Muscle layer of colon (tissue), 2 donors: ENCODE results near the gene PUM2.
"Not testable (repeated sequence)": the region's sequence is repeated elsewhere in the genome, so short reads cannot be mapped to it uniquely, and the experiment has no call there.

Experiments used
- H3K27ac ChIP-seq: one replicate; pipeline ENCODE4 v1.7.0; 2013; ENCODE audit warnings: low read depth, mild to moderate bottlenecking, low read length, moderate library complexity
- H3K27me3 ChIP-seq, 2 donors: one replicate each; pipeline ENCODE4 v1.7.0; 2013; ENCODE audit warnings: low read length in 2 of 2, mild to moderate bottlenecking in 2 of 2; ENCODE audit not compliant: insufficient read depth in 2 of 2, control insufficient read depth in 1 of 2
- H3K36me3 ChIP-seq: one replicate; pipeline ENCODE4 v1.7.0; 2013; ENCODE audit warnings: mild to moderate bottlenecking, low read length; ENCODE audit not compliant: insufficient read depth
- H3K4me1 ChIP-seq: one replicate; pipeline ENCODE4 v1.7.0; 2013; ENCODE audit warnings: mild to moderate bottlenecking, low read length; ENCODE audit not compliant: insufficient read depth
- H3K4me3 ChIP-seq, 2 donors: one replicate each; pipeline ENCODE4 v1.7.0; 2013; ENCODE audit warnings: low read length in 2 of 2, low read depth in 1 of 2, mild to moderate bottlenecking in 1 of 2, moderate library complexity in 1 of 2
- H3K9ac ChIP-seq: one replicate; pipeline ENCODE4 v1.7.0; 2013; ENCODE audit warnings: low read length
- H3K9me3 ChIP-seq: one replicate; pipeline ENCODE4 v1.7.0; 2013; ENCODE audit warnings: mild to moderate bottlenecking, low read length
- donor health status: abdominal sarcoma.
- donor health status: Adenocarcinoma of cecum.

PUM2 gene

DNA sequence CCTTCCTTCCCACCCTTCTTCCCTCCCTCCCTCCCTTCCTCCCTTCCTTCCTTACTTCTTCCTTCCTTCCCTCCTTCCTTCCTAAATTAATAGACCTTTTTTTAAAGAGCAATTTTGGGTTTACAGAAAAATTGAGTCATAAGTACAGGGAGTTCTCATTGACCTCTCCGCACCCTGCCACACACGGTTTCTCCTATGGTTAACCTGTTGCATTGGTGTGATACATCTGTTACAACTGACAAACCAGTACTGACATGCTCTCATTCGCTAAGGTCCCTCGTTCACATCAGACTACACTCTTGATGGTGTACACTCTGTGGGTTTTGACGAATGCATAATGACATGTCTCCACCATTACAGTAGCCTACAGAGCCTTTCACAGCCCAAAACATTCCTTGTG lies 114.1 kb downstream of the PUM2 start:
- Histone ChIP-seq H3K27ac (no peak overlapping the region), H3K4me3 (no peak overlapping the region), H3K9me3 (no peaks in the 10 kb centered on the region), H3K4me1 (no peaks in the 10 kb centered on the region), H3K36me3 (no peaks in the 10 kb centered on the region), H3K27me3 (no peaks in the 10 kb centered on the region), H3K9ac (no peak overlapping the region)

- Histone ChIP-seq H3K36me3 (no peaks in the 10 kb centered on the region), H3K9me3 (no peaks in the 10 kb centered on the region), H3K27ac (no peak overlapping the region), H3K4me3 (no peak overlapping the region), H3K27me3 (no peaks in the 10 kb centered on the region), H3K4me1 (no peaks in the 10 kb centered on the region), H3K9ac (no peak overlapping the region)
These were observed 114.9 kb downstream of the PUM2 start for GRCh38 chr2:20235655-20236305.

DNA sequence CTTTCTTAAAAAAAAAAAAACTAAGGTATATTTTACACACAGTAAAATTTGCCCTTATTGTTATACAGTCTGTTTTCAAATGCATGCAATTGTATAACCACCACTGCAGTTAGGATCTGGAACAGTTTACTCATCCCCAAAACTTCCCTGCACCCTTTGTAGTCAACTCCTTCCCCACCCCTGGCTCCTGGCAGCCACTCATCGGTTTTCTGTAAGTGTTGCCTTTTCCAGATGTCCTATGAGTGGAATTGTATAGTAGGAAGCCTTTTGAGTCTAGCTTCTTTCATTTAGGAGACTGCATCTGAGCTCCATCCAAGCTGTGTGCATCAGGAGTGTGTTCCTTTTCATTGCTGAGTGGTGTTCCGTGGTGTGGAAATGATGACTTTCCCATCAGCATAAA lies 116.0 kb downstream of the PUM2 start:
- H3K9me3 ChIP-seq, H3K36me3 ChIP-seq: not testable (repeated sequence)

GRCh38 chr2:20232837-20233207 lies 117.8 kb downstream of the PUM2 start:
- no peak overlapping the region for H3K27ac ChIP-seq

More for the DNA sequence above, 116.0 kb downstream of the PUM2 start:
- H3K9ac ChIP-seq, H3K4me1 ChIP-seq, H3K27ac ChIP-seq, H3K4me3 ChIP-seq, H3K27me3 ChIP-seq: not testable (repeated sequence)

GRCh38 chr2:20231598-20232026 lies 119.0 kb downstream of the PUM2 start:
- H3K27ac ChIP-seq, result no peak overlapping the region

More at GRCh38 chr2:20232837-20233207, 117.8 kb downstream of the PUM2 start:
- no peaks in the 10 kb centered on the region for H3K9me3 ChIP-seq
- H3K36me3 ChIP-seq, result no peaks in the 10 kb centered on the region
- no peak overlapping the region for H3K9ac ChIP-seq
- no peak overlapping the region for H3K4me3 ChIP-seq
- H3K27me3 ChIP-seq, result no peaks in the 10 kb centered on the region
- no peaks in the 10 kb centered on the region for H3K4me1 ChIP-seq

DNA sequence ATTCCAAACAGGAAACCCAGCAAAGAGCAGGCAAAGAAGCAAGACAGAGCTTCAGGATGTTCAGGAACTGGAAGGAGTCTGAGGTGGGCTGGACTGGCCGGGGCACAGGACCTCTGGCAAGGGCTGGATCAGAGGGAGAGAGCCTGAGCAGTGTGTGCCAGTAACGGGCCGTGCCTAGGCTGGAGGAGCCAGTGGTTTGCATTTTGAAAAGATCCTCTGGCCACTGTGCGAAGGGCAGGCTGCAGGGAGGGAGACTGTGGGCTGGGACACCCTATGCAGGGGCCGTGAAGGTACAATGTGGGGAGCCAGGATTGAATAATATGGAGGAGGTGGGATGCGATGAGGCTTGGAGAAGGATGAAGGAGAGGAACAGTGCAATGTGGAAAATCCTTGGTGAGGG lies 119.5 kb downstream of the PUM2 start:
- Histone ChIP-seq H3K27me3 (peaks cover 0 to 3% of the 10 kb centered on the region in 2 donors), H3K9ac (no peak overlapping the region), H3K27ac (no peak overlapping the region), H3K9me3 (no peaks in the 10 kb centered on the region), H3K4me1 (no peaks in the 10 kb centered on the region), H3K4me3 (no peak overlapping the region), H3K36me3 (no peaks in the 10 kb centered on the region)

More at GRCh38 chr2:20231598-20232026, 119.0 kb downstream of the PUM2 start:
- H3K4me3 ChIP-seq, result no peak overlapping the region
- H3K9me3 ChIP-seq, result no peaks in the 10 kb centered on the region
- no peaks in the 10 kb centered on the region for H3K36me3 ChIP-seq
- H3K9ac ChIP-seq, result no peak overlapping the region
- H3K4me1 ChIP-seq, result no peaks in the 10 kb centered on the region
- H3K27me3 ChIP-seq, result no peaks in the 10 kb centered on the region

DNA sequence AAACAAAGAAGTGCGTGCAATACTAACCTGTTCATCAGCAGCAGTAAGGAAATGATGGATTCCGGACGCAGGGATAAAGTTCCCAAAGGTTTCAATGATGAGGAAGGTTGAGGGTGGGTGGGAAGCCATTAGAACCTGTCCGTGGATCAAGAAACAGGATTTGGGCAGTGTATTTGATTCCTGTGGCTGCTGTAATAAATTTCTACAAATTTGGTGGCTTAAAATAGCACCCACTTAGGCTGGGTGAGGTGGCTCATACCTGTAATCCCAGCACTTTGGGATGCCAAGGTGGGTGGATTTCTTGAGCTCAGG lies 120.6 kb downstream of the PUM2 start:
- no peaks in the 10 kb centered on the region for H3K4me1 ChIP-seq
- no peaks in the 10 kb centered on the region for H3K36me3 ChIP-seq
- peaks cover 0 to 7% of the 10 kb centered on the region in 2 donors for H3K27me3 ChIP-seq
- no peak overlapping the region for H3K4me3 ChIP-seq
- H3K27ac ChIP-seq, result no peak overlapping the region
- no peaks in the 10 kb centered on the region for H3K9me3 ChIP-seq
- no peak overlapping the region for H3K9ac ChIP-seq

DNA sequence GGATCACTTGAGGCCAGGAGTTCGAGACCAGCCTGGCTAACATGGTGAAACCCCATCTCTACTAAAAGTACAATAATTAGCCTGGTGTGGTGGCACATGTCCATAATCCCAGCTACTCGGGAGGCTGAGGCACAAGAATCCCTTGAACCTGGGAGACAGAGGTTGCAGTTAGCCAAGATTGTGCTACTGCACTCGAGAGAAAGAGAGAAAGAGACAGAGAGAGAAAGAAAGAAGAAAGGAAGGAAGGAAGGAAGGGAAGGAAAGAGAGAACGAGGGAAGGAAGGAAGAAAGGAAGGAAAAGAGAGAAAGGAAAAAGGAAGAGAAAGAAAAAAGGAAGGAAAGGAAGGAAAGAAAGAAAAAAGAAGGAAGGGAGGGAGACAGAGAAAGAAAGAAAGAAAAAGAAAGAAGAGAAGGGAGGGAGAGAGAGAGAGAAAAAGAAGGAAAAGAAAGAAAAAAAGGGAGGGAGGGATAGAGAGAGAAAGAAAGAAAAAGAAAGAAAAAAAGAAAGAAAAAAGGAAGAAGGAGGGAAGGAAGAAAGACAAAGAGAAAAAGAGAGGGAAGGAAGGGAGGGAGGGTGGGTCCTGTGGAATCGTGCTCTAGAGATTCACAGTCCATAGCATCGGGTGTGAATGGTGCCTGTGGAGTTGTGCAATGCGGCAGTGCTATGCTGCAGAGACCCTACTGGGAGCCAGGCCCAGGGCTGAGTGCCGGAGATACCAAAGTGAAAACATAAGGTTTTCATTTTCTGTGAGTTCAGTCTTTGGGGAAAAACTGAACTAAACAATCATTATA lies 121.1 kb downstream of the PUM2 start:
- H3K27ac ChIP-seq, result no peak overlapping the region
- peaks cover 0 to 7% of the 10 kb centered on the region in 2 donors for H3K27me3 ChIP-seq
- no peaks in the 10 kb centered on the region for H3K36me3 ChIP-seq
- no peaks in the 10 kb centered on the region for H3K9me3 ChIP-seq
- no peaks in the 10 kb centered on the region for H3K4me1 ChIP-seq
- no peak overlapping the region for H3K4me3 ChIP-seq
- no peak overlapping the region for H3K9ac ChIP-seq

- no peaks in the 10 kb centered on the region for H3K36me3 ChIP-seq
- H3K9ac ChIP-seq, result no peak overlapping the region
- H3K27me3 ChIP-seq, result peaks cover 0 to 7% of the 10 kb centered on the region in 2 donors
- no peaks in the 10 kb centered on the region for H3K4me1 ChIP-seq
- no peaks in the 10 kb centered on the region for H3K9me3 ChIP-seq
- no peak overlapping the region for H3K4me3 ChIP-seq
- no peak overlapping the region for H3K27ac ChIP-seq
These were observed 122.6 kb downstream of the PUM2 start for GRCh38 chr2:20227894-20228505.

DNA sequence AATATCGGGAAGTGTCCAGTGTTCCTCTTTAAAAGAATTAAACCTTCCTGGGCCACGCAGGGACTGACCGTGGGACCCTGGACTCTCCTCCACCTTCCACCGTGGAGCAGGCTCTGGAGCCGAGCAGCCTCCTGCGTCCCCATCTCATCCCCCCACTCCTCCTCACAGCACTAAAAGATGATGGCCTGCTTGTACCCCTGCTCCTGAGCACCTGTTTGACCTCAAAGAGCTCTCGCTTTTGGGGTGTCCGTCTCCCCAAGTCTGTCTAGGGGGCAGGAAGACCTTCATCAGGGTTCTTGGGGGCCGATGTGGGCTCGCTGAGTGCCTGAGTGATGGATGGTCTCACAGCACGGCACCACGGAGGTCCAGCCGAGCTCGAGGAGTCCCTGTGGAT lies 124.5 kb downstream of the PUM2 start:
- Histone ChIP-seq H3K4me3 (no peak overlapping the region), H3K9me3 (no peaks in the 10 kb centered on the region), H3K9ac (no peak overlapping the region), H3K36me3 (no peaks in the 10 kb centered on the region), H3K27me3 (peaks cover 0 to 7% of the 10 kb centered on the region in 2 donors), H3K27ac (no peak overlapping the region), H3K4me1 (no peaks in the 10 kb centered on the region)

DNA sequence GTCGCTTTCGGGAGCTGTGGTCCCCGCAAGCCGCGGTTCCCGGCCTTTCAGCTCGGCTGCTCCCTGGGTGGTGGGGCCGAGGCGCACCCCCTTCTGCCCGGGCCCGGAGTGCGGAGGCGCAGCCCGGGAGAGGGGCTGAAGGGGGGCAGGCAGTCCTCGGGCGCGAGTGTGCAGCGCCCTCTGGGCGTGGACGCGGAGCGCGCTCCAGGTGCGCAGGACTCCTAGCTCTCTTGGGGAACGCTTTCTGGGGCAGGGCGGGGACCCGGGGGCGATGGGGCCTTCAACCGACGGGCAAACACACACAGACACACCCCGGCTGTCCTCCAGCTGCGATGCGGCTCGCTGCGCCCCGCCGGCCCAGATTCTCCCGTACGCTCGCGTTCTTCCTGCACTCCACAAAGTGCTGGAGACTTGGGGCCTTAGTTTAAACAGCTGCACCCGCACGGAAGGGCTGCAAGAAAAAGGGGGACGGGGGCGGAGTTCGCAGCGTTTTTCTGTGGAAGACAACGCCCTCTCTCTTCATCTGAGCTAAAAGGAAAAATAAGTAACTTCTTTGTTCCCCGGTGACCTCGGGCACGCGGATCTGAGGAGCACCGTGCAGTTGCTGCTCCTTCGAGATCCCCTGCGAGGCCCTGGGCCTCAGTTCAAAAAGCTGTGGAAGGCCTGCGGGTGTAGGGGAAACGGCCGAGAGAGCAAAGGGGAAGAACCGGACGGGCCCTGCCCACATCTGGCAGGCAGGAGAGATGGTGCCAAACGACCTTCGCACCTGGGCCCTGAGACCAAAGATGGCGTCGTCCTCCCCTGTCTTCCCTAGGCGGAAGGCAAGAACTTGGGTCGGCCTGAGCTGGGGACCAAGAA lies 125.1 kb downstream of the PUM2 start:
- no peak overlapping the region for H3K27ac ChIP-seq
- peaks cover 0 to 7% of the 10 kb centered on the region in 2 donors for H3K27me3 ChIP-seq
- H3K9ac ChIP-seq, result no peak overlapping the region
- H3K36me3 ChIP-seq, result no peaks in the 10 kb centered on the region
- H3K4me1 ChIP-seq, result no peaks in the 10 kb centered on the region
- H3K9me3 ChIP-seq, result no peaks in the 10 kb centered on the region
- H3K4me3 ChIP-seq, result peak overlapping the region; percentile 26 to 33
